Stimulated activated CD4-positive, alpha-beta T cell treated with anti-CD3 and anti-CD28 coated beads, Interleukin-12 subunit alpha, Interleukin-12 subunit beta, amount 100 ng/mL, for 24 hours (primary cell): ENCODE data around the gene SLC2A11.
"Not testable (repeated sequence)": the region's sequence is repeated elsewhere in the genome, so short reads cannot be mapped to it uniquely, and the experiment has no call there.

Experiments used
- DNase-seq, 2 experiments: peaks; one replicate each; pipeline ENCODE4 v3.0.0-alpha.2; 2020; ENCODE audit warnings: low read depth in 2 of 2

The SLC2A11 gene

GRCh38 chr22:23908587-23909205, 51.0 kb downstream of the SLC2A11 start:
- DNase-seq, result no peak

- DNase-seq, result no peak
Observed at GRCh38 chr22:23909296-23909898, 51.7 kb downstream of the SLC2A11 start.

GRCh38 chr22:23910496-23911190, 53.0 kb downstream of the SLC2A11 start:
- DNase-seq, result no peak

- DNase-seq, result no peak
Observed at GRCh38 chr22:23911318-23911980, 53.8 kb downstream of the SLC2A11 start.

GRCh38 chr22:23912293-23912903, 54.7 kb downstream of the SLC2A11 start:
- no peak for DNase-seq

GRCh38 chr22:23913306-23913660, 55.6 kb downstream of the SLC2A11 start:
- no peak for DNase-seq

GRCh38 chr22:23913661-23914353, 56.1 kb downstream of the SLC2A11 start:
- peak; percentile 98 to 100 for DNase-seq

GRCh38 chr22:23915290-23915689, 57.6 kb downstream of the SLC2A11 start:
- DNase-seq, result no peak

GRCh38 chr22:23920267-23920611, 62.6 kb downstream of the SLC2A11 start:
- not testable (repeated sequence) for DNase-seq

- DNase-seq, result not testable (repeated sequence)
Observed at GRCh38 chr22:23921586-23922201, 64.0 kb downstream of the SLC2A11 start.

GRCh38 chr22:23922921-23923320, 65.2 kb downstream of the SLC2A11 start:
- no peak for DNase-seq

GRCh38 chr22:23925020-23925606, 67.4 kb downstream of the SLC2A11 start:
- DNase-seq, result no peak

- DNase-seq, result no peak
Observed at GRCh38 chr22:23926561-23926960, 68.9 kb downstream of the SLC2A11 start.
